Adipocyte (in vitro differentiated cells): ENCODE measurements around the gene MAP3K4.

Experiments used
- DNase-seq: peaks from one replicate; pipeline ENCODE4 v3.0.0-alpha.2; 2015; ENCODE audit warnings: low read depth
- H3K27me3 ChIP-seq: replicated peaks from 2 replicates; pipeline ENCODE4 v1.7.0; 2013; ENCODE audit warnings: mild to moderate bottlenecking, low read length, moderate library complexity; ENCODE audit not compliant: control insufficient read depth, insufficient read depth
- H3K36me3 ChIP-seq: 2 replicates; pipeline ENCODE4 v1.7.0; 2013; ENCODE audit warnings: low read length, mild to moderate bottlenecking, moderate library complexity; ENCODE audit not compliant: control insufficient read depth, insufficient read depth, severe bottlenecking
- H3K4me1 ChIP-seq: 2 replicates; pipeline ENCODE4 v1.7.0; 2013; ENCODE audit warnings: mild to moderate bottlenecking, low read length, moderate library complexity; ENCODE audit not compliant: control insufficient read depth, insufficient read depth
- H3K4me3 ChIP-seq: 2 replicates; pipeline ENCODE4 v1.7.0; 2013; ENCODE audit warnings: mild to moderate bottlenecking, low read length, moderate library complexity
- H3K9ac ChIP-seq: 2 replicates; pipeline ENCODE4 v1.7.0; 2013; ENCODE audit warnings: mild to moderate bottlenecking, low read length, moderate library complexity
- H3K9me3 ChIP-seq: 2 replicates; pipeline ENCODE4 v1.7.0; 2013; ENCODE audit warnings: mild to moderate bottlenecking, low read length, moderate library complexity; ENCODE audit not compliant: control insufficient read depth

MAP3K4 gene

DNA sequence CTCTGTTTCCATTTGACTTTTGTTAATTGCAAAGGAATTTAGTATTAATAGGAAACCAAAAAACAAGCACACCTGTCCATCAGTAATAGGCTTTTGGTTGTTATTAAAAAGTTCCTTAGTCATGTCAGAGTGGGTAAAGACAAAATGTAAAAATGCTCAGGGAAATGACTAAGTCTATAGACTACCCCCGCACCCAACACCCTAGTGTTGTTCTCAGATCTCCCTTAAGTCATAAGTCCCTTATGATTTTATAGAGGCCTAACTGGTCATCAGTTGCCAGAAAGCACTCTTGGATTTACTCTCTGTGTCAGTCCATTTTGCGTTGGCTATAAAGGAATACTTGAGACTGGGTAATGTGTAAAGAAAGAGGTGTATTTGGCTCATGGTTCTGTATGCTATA, 52.8 kb downstream of the MAP3K4 start:
- H3K36me3 ChIP-seq, result peaks cover 13% of the 10 kb centered on the region
- peaks cover 10% of the 10 kb centered on the region for H3K4me1 ChIP-seq
- H3K9ac ChIP-seq, result no peak overlapping the region
- no peak overlapping the region for H3K4me3 ChIP-seq
- DNase-seq, result no peak
- no peaks in the 10 kb centered on the region for H3K9me3 ChIP-seq
- H3K27me3 ChIP-seq, result no peaks in the 10 kb centered on the region

DNA sequence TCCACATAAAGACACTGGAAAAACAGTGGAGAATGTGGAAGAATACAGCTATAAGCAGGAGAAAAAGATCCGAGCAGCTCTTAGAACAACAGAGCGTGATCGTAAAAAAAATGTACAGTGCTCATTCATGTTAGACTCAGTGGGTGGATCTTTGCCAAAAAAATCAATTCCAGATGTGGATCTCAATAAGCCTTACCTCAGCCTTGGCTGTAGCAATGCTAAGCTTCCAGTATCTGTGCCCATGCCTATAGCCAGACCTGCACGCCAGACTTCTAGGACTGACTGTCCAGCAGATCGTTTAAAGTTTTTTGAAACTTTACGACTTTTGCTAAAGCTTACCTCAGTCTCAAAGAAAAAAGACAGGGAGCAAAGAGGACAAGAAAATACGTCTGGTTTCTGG, 57.1 kb downstream of the MAP3K4 start:
- H3K4me1 ChIP-seq, result peaks cover 10% of the 10 kb centered on the region
- no peaks in the 10 kb centered on the region for H3K27me3 ChIP-seq
- H3K9ac ChIP-seq, result no peak overlapping the region
- H3K4me3 ChIP-seq, result no peak overlapping the region
- H3K9me3 ChIP-seq, result no peaks in the 10 kb centered on the region
- DNase-seq, result peak; percentile 95
- peaks cover 10% of the 10 kb centered on the region for H3K36me3 ChIP-seq

DNA sequence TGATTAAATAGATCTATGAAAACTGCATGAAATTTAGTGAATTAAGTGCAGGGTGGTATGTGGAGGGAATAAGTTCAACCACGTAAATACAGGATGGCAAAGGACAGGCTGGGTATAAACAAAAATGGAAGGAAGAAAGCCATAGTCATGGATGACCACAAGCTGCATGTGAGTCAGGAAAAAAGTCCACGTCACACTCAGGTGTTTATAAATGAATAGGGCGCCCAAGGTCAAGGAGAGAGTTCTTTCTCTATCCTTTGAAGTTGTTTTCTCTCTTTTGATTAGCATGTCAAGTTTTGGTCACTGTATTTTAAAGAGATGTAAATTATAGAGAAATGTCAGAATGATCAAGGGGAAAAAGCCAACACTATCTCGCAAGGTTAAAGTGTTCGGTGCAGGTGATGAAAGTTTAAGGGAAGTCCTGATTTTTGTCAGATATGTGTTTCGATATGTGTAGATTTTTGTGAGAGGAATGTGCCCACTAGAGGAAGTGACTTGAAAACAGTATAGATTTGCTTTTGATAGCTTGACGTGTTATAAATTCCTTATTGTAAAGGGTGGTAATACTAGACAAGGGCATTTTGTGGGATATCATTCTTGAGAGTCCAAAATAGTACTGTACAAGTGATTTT, 58.7 kb downstream of the MAP3K4 start:
- H3K36me3 ChIP-seq, result peaks cover 10% of the 10 kb centered on the region
- H3K9ac ChIP-seq, result no peak overlapping the region
- no peaks in the 10 kb centered on the region for H3K27me3 ChIP-seq
- H3K4me1 ChIP-seq, result peaks cover 10% of the 10 kb centered on the region
- DNase-seq, result no peak
- no peaks in the 10 kb centered on the region for H3K9me3 ChIP-seq
- no peak overlapping the region for H3K4me3 ChIP-seq

DNA sequence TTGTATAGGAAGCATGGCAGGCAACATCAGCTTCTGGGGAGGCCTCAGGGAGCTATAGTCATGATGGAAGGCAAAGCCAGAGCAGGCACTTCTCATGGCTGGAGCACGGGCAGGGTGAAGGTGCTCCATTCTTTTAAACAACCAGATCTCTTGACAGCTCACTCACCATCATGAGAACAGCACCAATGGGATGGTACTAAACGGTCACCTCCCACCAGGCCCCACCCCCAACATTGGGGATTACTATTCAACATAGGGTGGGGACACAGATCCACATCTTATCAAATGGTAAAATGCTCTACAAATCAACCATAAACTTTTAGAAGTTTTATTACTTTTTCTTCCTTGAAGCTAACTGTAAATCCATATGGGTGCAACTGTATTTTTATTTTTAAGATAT, 61.5 kb downstream of the MAP3K4 start:
- H3K9ac ChIP-seq, result no peak overlapping the region
- no peak for DNase-seq

DNA sequence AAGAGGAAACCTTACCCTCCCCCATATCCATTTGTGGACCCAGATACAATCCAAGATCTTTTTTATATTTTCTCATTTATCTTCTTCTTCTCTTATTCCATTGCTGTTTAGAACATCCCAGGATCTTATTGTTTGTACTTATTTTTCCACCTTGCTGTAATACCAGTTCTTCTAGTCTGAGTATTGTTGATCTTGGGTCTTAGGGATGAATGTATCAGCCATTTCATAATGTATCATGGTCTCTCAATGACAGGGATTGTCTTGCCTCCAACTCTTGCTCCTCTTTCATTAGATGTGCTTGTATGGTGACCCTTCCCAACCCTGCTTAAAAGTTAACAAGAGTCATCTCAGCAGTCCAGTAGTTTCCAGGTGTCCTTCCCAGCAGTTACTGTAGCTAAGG, 63.3 kb downstream of the MAP3K4 start:
- DNase-seq, result no peak
- Histone ChIP-seq H3K9ac (no peak overlapping the region), H3K4me3 (no peak overlapping the region), H3K4me1 (no peaks in the 10 kb centered on the region), H3K36me3 (peaks cover 6% of the 10 kb centered on the region), H3K9me3 (no peaks in the 10 kb centered on the region), H3K27me3 (no peaks in the 10 kb centered on the region)

More for the DNA sequence above, 61.5 kb downstream of the MAP3K4 start:
- Histone ChIP-seq H3K9me3 (no peaks in the 10 kb centered on the region), H3K4me3 (no peak overlapping the region), H3K36me3 (peaks cover 15% of the 10 kb centered on the region), H3K4me1 (peaks cover 10% of the 10 kb centered on the region), H3K27me3 (no peaks in the 10 kb centered on the region)

DNA sequence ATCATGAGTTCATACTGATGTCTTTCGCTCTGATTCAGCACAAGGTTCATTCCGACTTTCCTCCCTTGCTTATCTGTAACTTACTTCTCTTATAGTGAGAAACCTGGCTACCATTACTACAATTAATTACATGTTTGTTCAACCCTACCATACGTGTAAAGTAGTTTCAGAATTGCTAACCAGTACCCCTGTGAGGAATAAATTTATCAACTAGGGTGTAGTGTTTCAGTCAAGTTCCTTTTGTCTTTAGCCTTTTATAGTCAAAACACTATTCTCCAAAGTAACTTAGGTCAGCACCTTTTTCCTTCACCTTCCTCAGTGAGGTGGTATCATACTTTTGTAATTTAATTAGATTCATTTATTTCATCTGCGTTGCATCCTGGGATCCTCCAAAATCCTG, 64.9 kb downstream of the MAP3K4 start:
- H3K4me3 ChIP-seq, result no peak overlapping the region
- H3K9me3 ChIP-seq, result no peaks in the 10 kb centered on the region
- H3K9ac ChIP-seq, result no peak overlapping the region

DNA sequence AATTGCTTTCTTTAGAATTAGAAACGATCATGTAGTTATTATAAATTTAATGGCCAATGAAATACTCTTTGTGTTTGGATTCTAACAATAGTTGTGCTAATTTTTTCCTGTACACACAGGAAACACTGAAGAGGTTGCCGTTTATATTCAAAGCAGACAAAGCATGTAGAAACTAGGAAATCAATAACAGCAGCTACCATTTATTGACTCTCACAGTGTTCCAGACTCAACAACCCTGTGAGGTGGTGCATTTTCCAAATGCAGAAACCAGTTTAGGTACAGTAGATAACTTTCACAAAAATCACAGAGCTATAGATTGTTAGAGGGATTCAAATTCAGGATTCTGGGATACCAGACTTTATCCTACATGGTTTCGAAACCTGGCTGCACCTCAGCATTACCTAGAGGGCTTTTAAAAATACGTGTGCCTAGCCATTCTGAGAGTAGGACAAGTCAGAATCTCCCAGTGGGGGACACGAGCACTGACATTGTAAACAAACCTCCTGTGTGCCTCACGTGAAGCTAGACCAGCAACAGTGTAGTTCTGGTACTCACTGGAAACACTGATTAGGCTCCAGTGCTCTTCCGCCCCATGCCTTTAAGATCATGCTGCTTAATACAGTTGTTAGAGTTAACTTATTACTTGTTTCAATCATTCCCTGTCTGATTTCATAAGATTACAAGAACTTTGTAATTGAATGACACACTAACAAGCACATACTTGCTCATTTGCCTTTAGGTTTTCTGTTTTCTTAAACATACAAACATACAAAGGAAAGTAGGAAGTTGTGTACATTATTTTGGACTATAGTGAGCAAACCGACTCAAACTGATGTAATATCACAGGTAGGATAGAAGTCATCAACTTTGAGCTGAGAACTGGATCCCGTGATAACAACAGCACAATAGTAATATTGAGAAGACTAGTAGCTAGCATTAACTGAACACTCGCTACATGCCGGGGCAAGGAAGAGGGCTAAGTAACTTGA, 65.8 kb downstream of the MAP3K4 start:
- no peak overlapping the region for H3K4me3 ChIP-seq
- no peak for DNase-seq
- H3K36me3 ChIP-seq, result peaks cover 5% of the 10 kb centered on the region
- no peaks in the 10 kb centered on the region for H3K4me1 ChIP-seq
- no peaks in the 10 kb centered on the region for H3K27me3 ChIP-seq
- H3K9ac ChIP-seq, result no peak overlapping the region
- no peaks in the 10 kb centered on the region for H3K9me3 ChIP-seq

More for the DNA sequence above, 64.9 kb downstream of the MAP3K4 start:
- DNase-seq, result no peak
- peaks cover 5% of the 10 kb centered on the region for H3K36me3 ChIP-seq
- H3K4me1 ChIP-seq, result no peaks in the 10 kb centered on the region
- no peaks in the 10 kb centered on the region for H3K27me3 ChIP-seq

DNA sequence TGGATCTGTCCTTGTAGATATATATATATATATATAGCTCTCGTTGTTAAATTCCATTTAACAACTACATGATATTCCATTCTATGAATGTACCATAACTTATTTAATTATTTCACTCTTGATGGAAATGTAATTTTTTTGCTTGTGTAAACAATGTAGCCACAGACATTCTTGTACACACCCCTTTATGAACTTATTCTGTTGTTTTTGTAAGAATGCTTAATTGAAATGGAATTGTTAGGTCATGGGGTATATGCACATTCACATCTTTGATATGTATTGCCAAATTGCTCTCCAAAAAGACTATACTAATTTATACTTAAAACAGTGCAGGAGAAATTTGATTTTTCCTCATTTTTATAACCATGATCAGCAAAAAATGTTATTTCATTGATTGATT, 67.2 kb downstream of the MAP3K4 start:
- Histone ChIP-seq H3K4me3 (no peak overlapping the region), H3K36me3 (peaks cover 5% of the 10 kb centered on the region), H3K9me3 (no peaks in the 10 kb centered on the region), H3K4me1 (no peaks in the 10 kb centered on the region), H3K9ac (no peak overlapping the region), H3K27me3 (no peaks in the 10 kb centered on the region)
- peak; percentile 34 for DNase-seq

DNA sequence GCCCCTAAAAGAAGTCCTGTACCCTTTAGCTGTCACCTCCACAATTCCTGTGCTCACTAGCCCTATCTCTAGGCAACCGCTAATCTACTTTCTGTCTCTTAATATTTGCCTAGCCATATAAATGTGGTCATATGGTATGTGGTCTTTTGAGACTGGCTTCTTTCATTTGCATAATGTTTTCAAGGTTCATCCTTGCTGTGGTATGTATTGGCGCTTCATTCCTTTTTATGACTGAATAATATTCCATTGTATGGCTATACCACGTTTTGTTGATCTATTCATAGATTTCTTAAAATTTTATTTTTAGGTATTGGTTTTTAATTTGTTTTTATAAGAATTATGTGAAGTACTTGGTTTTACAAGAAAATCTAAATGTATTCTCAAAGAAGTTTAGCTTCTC, 70.0 kb downstream of the MAP3K4 start:
- Histone ChIP-seq H3K36me3 (peaks cover 11% of the 10 kb centered on the region), H3K4me1 (no peaks in the 10 kb centered on the region), H3K9me3 (no peaks in the 10 kb centered on the region), H3K9ac (no peak overlapping the region), H3K27me3 (no peaks in the 10 kb centered on the region), H3K4me3 (no peak overlapping the region)
- no peak for DNase-seq

DNA sequence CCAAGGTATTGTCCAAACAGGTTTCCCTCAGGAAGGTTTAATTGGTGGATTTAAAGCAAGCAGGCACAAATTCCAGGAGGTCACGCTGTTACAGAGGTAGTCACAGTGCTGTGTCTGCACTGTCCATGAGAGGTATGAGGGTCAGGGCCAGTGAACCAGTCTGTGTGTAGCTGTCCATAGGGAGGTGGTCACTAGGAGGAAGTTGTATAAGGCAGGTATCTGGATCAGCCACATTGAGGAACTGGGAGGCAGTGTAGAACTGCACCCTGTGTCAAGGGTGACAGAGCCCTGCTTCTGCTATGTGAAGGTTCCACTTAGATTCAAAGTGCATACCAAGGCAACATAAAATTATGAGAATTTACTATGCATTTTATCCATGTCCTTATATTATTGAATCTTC, 73.3 kb downstream of the MAP3K4 start:
- Histone ChIP-seq H3K9me3 (no peaks in the 10 kb centered on the region), H3K4me3 (no peak overlapping the region), H3K9ac (no peak overlapping the region), H3K36me3 (peaks cover 6% of the 10 kb centered on the region), H3K4me1 (no peaks in the 10 kb centered on the region), H3K27me3 (no peaks in the 10 kb centered on the region)
- DNase-seq, result no peak

DNA sequence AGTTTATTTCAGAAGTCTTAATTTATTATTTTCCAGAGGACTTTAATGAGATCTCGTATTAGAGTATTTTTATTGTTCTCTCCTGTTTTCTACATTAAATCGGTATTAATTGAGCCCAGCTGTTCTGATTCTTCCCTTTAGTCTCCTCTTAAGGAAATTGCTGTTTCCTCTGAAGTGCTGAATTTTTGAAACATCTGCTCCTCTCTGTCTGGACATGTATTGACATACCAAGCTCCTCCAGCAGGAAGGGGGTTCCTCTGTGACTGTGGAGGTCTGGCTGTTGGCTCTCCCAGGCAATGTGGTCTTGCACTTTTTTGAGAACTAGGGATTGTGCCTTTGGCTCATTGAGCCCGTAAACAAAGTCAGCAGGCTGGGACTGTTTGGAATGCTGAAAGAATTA, 74.9 kb downstream of the MAP3K4 start:
- no peaks in the 10 kb centered on the region for H3K27me3 ChIP-seq
- no peak for DNase-seq
- no peaks in the 10 kb centered on the region for H3K9me3 ChIP-seq
- peaks cover 11% of the 10 kb centered on the region for H3K36me3 ChIP-seq
- H3K9ac ChIP-seq, result no peak overlapping the region
- no peak overlapping the region for H3K4me3 ChIP-seq
- no peaks in the 10 kb centered on the region for H3K4me1 ChIP-seq
